HG03354 (cell line): ENCODE data around the gene ASCC3.
"Not testable (repeated sequence)": the region's sequence is repeated elsewhere in the genome, so short reads cannot be mapped to it uniquely, and the experiment has no call there.

Experiments used
- ATAC-seq: cut with Tn5 transposase; IDR thresholded peaks from one replicate; pipeline ENCODE4 v1.9.1; 2021; ENCODE audit warnings: mild to moderate bottlenecking; ENCODE audit not compliant: unreplicated experiment, poor library complexity, severe bottlenecking

Gene ASCC3

DNA sequence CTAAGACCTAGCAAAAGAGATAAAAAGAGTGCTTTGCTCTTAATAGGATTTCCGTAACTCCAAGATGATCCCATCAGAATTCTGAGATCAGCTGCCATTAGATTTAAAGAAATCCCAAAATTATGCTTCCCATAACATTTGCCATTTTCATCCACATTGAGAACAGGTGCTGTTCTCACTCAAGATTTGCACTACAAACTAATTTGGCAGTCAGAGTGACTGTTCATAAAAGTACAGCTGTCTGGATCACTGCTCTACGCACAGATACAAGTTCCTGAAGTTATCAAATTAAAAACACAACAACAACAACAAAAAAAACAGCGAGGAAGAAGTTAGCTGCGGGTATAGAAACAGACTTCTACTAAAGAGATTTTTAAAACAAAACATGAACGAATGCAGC, 58.1 kb downstream of the ASCC3 start:
- no peak for ATAC-seq

DNA sequence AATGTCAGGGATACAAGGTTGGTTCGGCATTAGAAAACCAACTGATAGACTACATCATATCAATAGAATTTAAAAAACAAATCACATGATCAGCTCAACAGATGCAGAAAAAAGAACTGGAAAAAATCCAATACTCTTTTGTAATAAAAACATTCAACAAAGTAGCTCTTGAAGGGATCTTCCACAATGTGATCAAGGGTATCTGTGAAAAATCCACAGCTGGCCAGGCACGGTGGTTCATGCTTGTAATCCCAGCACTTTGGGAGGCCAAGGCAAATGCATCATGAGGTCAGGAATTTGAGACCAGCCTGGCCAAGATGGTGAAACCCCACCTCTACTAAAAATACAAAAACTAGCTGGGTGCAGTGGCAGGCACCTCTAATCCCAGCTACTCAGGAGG, 63.1 kb downstream of the ASCC3 start:
- ATAC-seq: no peak

DNA sequence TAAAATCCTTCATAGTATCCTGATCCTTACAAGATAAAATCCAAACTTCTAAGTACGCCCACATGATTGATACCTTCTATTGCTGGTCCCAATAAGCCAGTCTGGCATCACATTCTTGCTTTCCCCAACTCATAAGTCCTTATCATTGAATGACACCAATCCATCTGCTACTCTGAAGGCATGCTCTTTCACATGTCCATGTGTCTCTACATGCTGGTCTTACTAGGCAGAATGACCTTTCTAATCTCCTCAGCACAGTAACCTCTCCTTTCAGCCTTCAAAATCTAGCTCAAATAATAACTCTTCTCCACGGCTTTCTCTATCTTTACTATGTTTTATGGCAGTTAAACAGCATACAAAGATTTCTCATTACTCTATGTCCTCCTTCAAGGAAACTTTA, 71.1 kb downstream of the ASCC3 start:
- ATAC-seq: no peak

DNA sequence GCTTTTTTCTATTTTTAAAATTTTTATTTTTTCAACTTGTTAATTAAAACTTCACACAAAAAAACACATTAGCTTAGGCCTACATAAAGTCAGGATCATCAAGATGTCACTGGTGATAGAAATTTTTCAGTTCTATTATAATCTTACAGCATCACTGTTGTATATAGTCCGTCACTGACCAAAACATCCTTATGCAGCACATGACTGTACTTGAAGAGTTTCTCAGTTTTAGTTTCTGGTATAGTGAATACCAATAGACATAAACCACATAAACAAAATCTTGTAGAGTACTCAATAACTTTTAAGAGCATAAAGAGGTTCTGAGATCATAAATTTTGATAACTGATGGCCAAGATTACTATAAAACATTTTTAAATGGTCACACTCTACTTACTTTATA, 71.8 kb downstream of the ASCC3 start:
- ATAC-seq: peak; percentile 80

DNA sequence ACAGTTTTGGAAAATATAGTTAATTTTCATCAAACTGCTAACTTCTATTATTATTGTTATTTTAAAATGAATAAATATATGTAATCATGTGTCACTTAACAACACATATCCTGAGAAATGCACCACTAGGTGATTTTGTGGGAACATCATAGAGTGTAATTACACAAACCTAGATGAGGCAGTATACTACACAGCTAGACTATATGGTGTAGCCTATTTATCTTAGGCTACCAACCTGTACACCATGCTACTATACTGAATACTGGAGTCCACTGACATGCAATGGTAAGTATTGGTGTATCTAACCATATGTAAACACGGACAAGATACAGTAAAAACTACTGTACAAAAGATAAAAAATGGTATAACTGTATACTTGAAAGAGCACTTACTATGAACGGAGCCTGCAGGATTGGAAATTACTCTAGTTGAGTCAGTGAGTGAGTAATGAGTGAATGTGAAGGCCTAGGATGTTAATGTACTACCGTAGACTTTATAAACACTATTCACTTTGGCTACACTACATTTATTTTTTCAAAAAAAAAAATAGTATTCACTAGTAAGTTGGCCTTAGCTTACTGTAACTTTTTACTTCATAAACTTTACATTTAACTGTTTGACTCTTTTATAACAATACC, 72.4 kb downstream of the ASCC3 start:
- ATAC-seq: no peak

DNA sequence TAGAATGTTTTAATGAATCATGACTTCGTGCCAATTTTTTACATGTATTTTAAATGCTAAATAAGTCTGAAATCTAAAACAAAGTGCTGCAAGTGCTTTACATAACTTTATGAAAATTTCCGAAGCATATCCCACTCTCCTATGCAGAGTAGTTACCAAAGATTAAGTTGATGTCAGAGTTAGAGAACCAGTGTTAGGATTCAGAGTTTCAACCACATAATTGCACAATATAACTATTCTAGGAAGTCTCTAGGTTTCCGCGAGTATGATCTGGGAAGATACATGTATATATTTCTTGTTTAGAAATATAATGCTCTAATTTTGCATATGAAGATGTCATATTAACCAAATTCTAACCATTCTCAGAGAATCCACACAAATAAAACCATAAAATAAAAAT, 74.8 kb downstream of the ASCC3 start:
- ATAC-seq: no peak

DNA sequence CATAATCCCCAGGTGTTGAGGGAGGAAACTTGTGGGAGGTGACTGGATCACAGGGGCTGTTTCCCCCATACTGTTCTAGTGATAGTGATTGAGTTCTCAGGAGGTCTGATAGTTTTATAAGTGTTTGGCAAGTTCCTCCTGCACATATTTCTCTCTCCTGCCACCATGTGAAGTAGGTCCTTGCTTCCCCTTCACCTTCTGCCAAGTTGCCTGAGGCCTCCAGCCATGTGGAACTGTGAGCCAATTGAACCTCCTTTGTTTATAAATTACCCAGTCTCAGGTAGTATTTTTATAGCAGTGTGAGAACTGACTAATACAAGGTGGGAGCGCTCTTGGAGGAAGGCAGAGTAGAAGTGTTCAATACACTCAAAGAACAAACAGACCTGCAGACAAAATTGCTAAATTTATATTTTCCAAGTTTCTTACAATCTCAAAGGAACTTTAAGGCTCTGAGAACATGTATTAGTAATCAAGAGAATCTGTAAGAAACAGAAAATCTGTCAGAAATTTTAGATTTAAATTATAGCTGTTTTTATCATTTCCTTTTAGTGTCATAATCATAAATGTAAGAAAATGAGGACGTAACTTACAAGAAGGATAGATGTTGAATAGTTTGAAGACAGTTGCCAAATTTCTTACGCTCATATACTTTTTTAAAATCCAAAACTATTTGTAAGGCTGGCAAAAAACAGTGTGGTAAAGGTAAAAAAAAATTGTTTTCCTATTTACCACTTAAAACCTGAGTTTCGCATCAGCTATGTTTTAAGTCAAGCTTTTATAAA, 77.7 kb downstream of the ASCC3 start:
- ATAC-seq: no peak

DNA sequence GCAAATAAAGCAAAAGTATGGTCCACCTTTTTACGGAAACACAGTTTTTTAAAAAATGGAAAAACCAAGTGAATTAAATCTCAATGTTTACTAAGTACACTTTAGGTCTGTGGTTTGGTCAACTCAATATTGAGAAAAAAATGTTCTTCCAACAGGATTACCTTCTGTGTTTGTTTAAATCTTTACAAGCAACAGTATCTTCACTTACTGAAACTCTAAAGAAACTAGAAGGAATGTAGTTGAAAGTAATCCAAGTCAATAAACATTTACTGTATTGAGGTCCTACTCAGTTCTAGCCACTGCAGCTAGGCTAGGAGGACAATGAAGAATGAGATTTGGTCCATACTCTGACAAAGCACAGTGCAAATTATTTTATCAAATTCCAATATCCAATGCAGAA, 80.1 kb downstream of the ASCC3 start:
- ATAC-seq: no peak

DNA sequence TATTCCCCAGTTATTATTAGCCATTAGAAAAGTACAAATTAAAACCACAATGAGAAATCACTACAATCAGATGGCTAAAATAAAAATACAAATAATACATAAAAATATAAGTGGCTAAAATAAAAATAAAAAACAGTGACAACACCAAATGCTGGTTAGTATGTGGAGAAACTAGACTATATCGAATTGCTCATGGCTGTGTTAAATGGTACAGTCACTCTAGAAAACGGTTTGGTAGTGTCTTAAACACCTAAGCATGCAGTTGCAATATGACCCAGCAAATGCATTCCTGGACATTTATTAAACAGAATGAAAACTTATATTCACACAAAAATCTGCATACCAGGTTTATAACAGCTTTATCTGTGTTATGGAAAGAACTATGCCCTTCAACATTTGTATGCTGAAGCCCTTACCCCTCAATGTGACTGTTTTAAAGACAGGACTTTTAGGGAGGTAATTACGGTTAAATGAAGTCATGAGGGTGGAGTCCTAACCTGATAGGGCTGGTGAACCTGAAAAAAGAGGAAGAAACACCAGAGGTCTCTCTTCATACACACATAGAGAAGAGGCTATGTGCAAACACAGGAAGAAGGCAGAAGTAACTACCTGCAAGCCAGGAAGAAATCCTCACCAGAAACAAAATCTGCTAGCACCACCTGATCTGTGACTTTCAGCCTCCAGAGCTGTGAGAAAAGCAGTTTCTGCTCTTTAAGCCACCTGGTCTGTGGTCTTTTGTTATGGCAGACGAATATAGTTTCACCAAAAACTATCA, 84.9 kb downstream of the ASCC3 start:
- peak; percentile 97 for ATAC-seq

DNA sequence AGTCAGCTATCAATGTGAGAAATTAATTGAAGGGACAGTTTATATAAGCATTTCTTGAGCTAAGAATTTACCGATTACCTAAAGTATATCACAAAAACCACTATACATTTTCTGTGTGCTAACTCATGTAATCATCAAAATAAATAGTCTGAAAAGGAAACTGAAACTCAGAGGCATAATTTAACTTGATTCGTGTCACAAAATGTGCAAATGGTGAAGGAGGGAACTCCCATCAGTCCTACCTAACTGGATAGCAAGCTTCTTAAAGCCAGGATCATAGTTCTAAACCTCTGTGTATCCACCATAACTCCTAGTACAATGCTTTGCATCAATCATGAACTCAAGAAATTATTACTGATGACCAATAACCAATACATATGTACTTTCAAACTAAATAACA, 91.0 kb downstream of the ASCC3 start:
- no peak for ATAC-seq

DNA sequence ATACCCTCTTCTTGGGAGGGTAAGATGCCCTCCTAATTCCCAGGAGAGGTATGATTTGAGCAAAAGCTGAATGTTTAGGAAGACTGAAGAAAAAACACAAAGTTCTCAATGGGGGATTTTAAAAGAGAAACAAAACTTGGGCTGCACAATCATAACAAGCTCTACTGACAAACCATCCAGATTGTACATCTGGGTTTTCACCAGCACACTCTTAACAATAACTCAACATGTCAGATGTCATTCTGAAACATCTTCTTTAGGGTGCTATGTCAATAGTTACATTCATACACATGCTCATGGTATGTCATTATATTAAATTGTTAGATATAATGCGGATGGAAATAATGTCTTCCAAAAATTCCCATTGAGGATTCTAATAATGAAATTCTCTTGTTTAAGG, 95.1 kb downstream of the ASCC3 start:
- no peak for ATAC-seq

DNA sequence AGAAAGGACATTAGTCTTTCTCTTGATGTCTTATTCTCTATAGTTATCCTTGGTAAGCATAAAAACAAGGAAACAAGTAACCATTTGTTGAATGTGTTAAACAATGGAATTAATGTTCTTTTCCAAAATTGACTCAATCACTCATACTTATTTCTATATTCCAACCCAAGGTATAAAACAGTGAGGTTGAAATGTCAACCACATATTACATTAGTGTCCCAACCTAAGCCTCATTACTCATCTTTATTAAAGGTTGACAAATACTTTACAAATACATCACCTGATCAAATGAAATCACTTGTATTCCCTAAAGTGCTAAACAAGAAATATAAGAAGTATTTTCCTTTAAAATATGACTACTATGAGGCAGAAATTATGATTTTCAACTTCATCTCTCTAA, 100.5 kb downstream of the ASCC3 start:
- ATAC-seq: no peak

DNA sequence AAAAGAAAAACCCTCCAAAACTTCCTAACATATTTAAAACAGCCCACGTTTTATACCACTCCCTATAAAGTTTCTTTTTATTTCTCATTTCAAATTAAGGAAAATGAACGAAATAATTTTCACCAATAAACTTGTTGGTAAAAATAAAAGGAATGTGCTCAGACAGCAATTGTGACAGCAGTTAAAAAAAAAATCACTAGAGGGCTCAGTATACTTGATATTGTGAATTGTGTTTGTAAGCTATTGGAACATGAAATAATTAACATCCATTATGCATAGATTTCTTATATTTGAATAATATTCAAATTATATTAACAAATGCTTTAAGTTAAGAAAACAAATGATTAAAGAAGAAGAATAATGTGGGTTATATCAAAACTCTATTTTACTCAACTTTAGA, 105.5 kb downstream of the ASCC3 start:
- ATAC-seq: no peak

DNA sequence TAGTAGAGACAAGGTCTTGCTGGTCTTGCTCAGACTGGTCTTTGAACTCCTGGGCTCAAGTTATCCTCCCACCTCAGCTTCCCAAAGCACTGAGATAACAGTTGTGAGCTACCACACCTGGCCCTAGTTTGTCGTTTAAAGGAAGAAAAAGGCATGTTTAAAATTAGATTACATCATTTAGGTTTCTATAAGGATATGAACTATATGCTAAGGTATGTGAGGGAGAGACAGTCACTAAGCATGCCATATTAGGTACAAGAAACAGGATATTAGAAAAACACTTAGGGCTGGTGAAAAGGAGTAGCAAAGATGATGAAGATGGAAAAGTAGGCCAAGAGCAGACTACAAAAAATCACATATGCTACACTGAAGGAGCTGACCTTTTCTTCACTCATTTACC, 106.4 kb downstream of the ASCC3 start:
- no peak for ATAC-seq

DNA sequence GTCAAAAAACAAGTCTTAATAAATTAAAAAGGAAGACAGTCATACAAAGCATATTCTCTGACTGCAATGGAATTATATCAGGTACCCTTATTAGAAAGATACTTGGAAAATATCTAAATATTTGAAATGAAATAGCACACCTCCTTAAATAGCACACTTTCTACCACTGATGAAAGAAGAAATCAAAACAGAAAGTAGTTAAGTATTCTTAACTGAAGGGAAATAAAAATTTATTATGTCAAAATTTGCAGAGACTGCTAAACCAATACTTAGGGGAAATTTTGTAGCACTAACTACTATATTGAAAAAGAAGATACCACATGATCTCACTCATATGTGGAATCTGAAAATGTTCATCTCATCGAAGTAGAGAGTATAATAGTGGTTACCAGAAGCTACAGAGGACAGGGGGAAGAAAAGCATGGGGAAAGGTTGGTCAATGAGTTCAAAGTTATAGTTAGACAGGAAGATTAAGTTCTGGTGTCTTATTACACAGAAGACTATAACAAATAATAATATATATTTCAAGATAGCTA, 112.2 kb downstream of the ASCC3 start:
- ATAC-seq: no peak

DNA sequence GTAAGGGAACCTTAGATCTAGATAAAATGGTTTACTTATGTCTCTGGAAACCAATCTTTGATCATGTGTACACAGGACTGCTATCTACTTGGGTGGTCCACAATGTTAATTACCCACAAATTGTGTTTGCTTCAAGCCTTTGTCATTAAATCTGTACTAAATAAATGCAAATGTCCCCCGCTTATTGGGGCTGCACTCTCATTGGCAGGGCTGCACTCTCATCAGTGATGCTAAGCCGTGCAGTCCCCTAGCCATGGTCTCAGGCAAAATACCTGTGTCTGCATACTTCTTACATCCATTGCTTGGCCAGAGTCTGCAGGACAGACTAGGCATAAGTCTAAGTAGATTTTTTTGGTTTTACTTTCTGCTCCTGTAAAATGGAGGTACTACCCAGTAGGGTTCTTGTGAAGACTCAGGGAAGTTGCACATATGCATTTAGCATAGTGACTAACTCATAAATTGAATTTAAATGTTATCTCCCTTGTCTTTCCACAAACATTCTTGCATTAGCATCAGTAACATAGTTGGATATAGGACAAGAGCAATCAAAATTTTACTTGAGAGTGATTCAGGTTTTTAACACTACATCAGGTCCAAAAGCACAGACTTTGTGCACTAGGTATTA, 117.4 kb downstream of the ASCC3 start:
- no peak for ATAC-seq

DNA sequence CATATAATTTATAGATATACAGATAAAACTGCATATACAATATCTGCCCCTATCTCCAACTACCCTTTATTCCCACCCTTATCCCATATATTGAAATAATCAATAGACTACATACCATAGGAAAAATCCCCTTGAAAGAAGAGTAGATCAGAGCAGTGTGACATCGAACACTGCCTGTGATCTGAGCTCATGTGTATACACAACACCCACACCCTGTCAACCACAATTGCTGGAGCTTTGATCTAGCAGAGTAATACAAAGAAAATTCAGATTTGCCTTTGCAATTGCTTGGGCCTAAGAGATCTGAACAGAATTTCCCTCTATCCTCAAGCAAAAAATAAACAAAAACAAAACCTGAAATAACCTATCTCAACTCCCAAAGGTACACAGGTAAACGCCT, 119.3 kb downstream of the ASCC3 start:
- no peak for ATAC-seq

DNA sequence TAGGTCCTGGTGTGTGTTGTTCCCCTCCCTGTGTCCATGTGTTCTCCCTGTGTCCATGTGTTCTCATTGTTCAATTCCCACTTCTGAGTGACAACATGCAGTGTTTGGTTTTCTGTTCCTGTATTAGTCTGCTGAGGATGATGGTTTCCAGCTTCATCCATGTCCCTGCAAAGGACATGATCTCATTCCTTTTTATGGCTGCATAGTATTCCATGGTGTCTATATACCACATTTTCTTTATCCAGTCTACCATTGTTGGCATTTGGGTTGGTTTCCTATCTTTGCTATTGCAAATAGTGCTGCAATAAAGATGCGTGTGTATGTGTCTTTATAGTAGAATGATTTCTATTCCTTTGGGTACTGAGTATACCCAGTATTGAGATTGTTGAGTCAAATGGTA, 122.7 kb downstream of the ASCC3 start:
- not testable (repeated sequence) for ATAC-seq

DNA sequence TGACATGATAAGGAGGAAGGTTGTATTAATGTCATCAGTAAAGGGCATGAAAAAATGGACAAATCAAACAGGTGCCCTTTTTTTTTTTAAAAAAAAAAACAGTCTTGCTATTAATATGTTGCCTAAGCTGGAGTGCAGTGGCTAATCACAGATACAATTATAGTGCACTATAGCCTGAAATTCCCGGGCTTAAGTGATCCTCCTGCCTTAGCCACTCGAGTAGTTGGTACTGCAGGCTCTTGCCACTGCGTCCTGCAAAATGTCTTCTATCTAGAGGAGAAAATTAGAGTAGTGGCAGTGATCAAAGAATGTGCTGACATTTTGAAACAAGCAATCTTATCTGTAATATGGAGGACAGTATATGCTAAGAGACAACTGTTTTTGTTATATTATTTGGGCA, 127.7 kb downstream of the ASCC3 start:
- no peak for ATAC-seq

DNA sequence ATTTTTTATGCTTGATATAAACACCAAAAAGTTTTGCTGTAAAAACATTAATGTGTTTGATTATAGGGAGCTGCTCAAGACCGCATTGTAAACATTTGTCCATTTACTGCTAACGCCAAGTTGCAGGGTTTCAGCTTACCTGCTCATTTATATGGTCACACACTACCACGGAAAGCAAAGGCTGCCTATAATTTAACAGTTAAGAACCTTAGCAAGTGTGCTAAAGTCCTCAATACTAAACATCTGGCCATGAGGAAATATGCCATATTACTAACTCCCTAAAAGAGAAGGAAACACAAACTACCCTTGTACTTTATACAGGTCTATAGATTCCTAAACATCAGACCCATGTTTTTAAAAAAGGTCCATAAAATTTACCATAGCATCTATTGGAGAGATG, 129.5 kb downstream of the ASCC3 start:
- ATAC-seq: no peak
